Ectodermal cell (in vitro differentiated cells): ENCODE measurements around the gene LRP5.

Experiments
- H3K27ac ChIP-seq: 2 replicates; pipeline ENCODE4 v1.7.0; 2013; ENCODE audit warnings: mild to moderate bottlenecking, low read depth, low read length; ENCODE audit not compliant: insufficient read depth, poor library complexity, severe bottlenecking
- H3K27me3 ChIP-seq: 2 replicates; pipeline ENCODE4 v1.7.0; 2013; ENCODE audit warnings: mild to moderate bottlenecking, low read length; ENCODE audit not compliant: insufficient read depth, control insufficient read depth, poor library complexity, severe bottlenecking
- H3K36me3 ChIP-seq: one replicate; pipeline ENCODE4 v1.7.0; 2013; ENCODE audit warnings: low read length; ENCODE audit not compliant: control insufficient read depth, insufficient read depth
- H3K4me1 ChIP-seq: one replicate; pipeline ENCODE4 v1.7.0; 2013; ENCODE audit warnings: low read length; ENCODE audit not compliant: control insufficient read depth, insufficient read depth
- H3K4me3 ChIP-seq: 2 replicates; pipeline ENCODE4 v1.7.0; 2013; ENCODE audit warnings: low read depth, low read length, control low read depth; ENCODE audit not compliant: insufficient read depth
- H3K9me3 ChIP-seq: 2 replicates; pipeline ENCODE4 v1.7.0; 2013; ENCODE audit warnings: mild to moderate bottlenecking, low read length, moderate library complexity; ENCODE audit not compliant: control insufficient read depth
- WGBS, 2 experiments: methylation state at CpG; one replicate each; pipeline ENCODE4 v1.1.7; 2013; ENCODE audit warnings: missing lambda C conversion rate in 2 of 2; 5-methylcytosine and 5-hydroxymethylcytosine counted together

The LRP5 gene

DNA sequence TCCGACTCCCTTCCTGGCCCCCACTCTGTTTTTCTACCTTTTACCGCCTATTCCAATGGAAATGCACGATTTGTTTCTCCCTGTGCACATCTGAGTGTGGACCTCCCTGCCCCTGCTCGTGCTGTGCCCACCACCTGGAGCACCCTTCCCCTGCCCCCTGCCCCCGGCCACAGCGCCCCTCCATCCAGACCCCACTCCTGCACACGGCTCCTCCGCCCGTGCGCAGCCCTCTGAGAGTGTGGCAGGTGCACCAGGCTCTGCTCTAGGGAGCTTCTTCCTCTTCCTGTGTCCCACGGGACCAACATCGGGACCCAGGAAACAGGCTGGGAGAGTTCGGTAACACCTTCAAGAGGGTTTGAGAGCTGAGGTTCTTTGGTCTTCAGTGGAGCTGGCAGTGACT, 62.9 kb downstream of the LRP5 start:
- H3K27me3 ChIP-seq = no peaks in the 10 kb centered on the region
- WGBS, 2 experiments = 94 to 96% methylated on average over 13 of the region's 13 CpGs
- H3K4me3 ChIP-seq = no peak overlapping the region
- H3K27ac ChIP-seq = no peak overlapping the region
- no peaks in the 10 kb centered on the region for H3K36me3 ChIP-seq
- H3K9me3 ChIP-seq = no peaks in the 10 kb centered on the region
- H3K4me1 ChIP-seq = peaks cover 18% of the 10 kb centered on the region

DNA sequence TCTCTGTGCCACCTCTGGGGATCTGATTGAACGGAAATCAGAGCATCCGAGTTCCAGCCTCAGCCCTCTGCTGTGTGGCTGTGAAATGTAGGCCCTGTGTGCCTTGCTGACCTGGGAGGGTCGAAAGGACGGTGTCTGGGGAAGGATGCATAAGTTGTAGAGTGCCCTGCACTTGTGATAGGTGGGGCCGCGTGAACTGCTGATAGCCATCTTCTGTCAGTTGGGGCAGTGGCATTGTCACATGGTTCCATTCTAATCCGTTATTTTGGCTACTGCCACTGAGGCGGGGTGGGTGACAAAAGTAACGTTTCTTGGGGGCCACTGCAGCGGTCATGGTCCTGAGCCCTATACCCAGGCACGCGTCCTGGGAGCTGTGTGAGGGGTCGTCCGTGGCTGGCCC, 63.4 kb downstream of the LRP5 start:
- no peaks in the 10 kb centered on the region for H3K9me3 ChIP-seq
- no peak overlapping the region for H3K27ac ChIP-seq
- H3K36me3 ChIP-seq = no peaks in the 10 kb centered on the region
- WGBS, 2 experiments = 94% methylated on average over 14 of the region's 14 CpGs
- H3K4me3 ChIP-seq = no peak overlapping the region
- H3K4me1 ChIP-seq = peaks cover 18% of the 10 kb centered on the region
- H3K27me3 ChIP-seq = no peaks in the 10 kb centered on the region

DNA sequence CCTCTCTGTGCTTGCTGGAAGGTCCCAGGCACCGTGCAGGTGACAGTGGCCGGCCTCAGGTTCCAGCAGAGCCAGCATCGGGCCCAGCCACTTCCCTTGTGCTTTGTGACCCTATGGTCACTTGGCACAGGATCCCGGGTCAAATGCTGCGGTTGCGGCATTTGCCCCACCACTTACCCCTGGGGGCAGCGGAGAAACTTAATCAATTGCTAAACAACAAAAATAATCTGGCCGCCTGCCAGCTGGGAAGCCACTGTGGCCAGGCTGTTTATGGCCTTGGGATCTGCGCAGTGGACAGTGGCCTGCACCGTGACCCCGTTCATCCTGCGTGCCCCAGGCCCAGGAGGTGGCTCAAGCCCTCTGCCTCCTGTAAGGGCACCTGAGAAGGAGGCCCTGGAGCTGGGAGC, 65.0 kb downstream of the LRP5 start:
- 94 to 95% methylated on average over 12 of the region's 12 CpGs for WGBS, 2 experiments
- no peaks in the 10 kb centered on the region for H3K36me3 ChIP-seq

DNA sequence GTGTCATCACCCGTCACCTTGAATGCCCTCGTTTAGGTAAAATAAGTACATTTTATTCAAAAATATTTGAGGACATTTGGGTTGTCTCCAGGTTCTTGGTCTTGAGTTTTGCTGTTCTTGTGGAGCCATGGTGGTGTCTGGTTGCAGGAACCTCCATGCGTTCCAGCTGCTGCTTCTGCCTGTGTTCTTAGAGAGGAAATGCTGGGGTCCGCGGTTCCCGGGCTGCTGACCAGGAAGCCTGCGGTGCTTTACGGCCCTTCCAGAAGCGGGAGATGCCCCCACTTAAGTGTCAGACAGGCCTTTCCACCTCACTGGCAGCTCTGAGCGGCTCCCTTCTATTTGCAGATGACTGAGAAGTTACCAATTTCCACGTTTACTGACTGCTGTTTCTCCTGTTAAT, 66.8 kb downstream of the LRP5 start:
- H3K27ac ChIP-seq = no peak overlapping the region
- 92 to 93% methylated on average over 10 to 11 of the region's 11 CpGs for WGBS, 2 experiments

More for the DNA sequence above, 65.0 kb downstream of the LRP5 start:
- no peak overlapping the region for H3K4me3 ChIP-seq
- no peak overlapping the region for H3K27ac ChIP-seq
- H3K27me3 ChIP-seq = no peaks in the 10 kb centered on the region
- H3K9me3 ChIP-seq = no peaks in the 10 kb centered on the region
- peaks cover 18% of the 10 kb centered on the region for H3K4me1 ChIP-seq

DNA sequence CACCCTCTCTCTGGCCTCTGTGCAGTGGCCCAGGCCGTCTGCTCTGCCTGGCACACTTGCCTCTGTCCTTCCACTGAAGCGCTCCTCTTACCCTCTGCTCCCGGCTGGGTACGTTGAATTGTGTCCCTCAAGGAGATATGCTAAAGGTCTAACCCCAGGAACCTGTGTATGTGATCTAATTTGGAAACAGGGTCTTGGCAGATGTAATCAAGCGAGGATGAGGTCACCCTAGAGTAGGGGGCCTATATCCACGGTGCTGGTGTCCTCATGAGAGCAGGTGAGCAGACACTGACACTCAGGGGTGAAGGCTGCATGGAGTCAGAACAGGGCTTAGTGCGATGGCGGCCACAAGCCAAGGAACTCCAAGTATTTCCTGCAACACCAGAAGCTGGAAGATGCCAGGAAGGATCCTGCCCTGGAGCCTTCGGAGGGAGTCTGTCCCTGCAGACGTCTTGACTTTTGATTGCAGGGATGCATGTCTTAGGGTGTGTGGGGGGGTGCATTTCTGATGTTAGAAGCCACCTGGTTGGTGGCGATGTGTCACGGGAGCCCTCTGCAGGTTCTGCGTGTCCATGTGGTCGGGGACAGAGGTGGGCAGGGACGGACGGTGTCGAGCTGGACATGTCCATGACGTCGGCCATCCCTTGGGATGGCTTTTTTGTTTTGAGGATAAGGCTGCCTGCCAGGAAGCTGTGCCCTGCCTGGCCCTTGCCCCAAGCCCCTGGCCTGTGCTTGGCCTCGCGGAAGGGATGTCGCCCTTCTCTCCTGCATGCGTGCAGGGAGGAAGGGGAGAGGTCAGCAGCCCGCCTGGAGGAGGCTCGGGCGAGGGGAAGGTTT, 68.6 kb downstream of the LRP5 start:
- no peak overlapping the region for H3K27ac ChIP-seq
- H3K4me3 ChIP-seq = no peak overlapping the region
- no peaks in the 10 kb centered on the region for H3K27me3 ChIP-seq
- H3K36me3 ChIP-seq = no peaks in the 10 kb centered on the region
- H3K4me1 ChIP-seq = no peaks in the 10 kb centered on the region
- WGBS, 2 experiments = 92 to 93% methylated on average over 22 to 26 of the region's 26 CpGs
- no peaks in the 10 kb centered on the region for H3K9me3 ChIP-seq

More for the DNA sequence above, 66.8 kb downstream of the LRP5 start:
- Histone ChIP-seq H3K4me3 (no peak overlapping the region), H3K36me3 (no peaks in the 10 kb centered on the region), H3K27me3 (no peaks in the 10 kb centered on the region), H3K4me1 (peaks cover 8% of the 10 kb centered on the region), H3K9me3 (no peaks in the 10 kb centered on the region)

DNA sequence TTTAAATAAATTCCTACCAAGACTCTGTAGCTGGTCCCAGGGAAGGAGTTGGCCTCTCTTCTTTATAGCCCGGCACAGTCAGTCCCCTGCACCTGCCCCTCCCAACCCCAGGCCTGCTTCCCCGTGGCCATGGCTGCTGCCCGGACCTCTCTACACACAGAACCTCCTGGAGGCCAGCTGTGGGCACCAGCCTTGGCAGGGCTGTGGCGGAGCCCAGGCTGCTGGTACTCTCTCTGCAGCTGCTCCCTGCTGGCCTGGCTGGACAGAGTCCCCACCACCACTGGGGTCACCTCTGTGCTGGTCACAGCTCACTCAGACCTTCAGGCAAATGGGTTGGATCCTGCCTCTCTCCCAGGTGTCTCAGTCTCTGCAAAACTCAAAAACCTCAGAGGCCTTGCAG, 69.3 kb downstream of the LRP5 start:
- 86 to 89% methylated on average over 4 of the region's 4 CpGs for WGBS, 2 experiments
- H3K27me3 ChIP-seq = no peaks in the 10 kb centered on the region
- H3K4me1 ChIP-seq = no peaks in the 10 kb centered on the region
- no peak overlapping the region for H3K4me3 ChIP-seq
- H3K36me3 ChIP-seq = no peaks in the 10 kb centered on the region
- H3K9me3 ChIP-seq = no peaks in the 10 kb centered on the region
- H3K27ac ChIP-seq = no peak overlapping the region

DNA sequence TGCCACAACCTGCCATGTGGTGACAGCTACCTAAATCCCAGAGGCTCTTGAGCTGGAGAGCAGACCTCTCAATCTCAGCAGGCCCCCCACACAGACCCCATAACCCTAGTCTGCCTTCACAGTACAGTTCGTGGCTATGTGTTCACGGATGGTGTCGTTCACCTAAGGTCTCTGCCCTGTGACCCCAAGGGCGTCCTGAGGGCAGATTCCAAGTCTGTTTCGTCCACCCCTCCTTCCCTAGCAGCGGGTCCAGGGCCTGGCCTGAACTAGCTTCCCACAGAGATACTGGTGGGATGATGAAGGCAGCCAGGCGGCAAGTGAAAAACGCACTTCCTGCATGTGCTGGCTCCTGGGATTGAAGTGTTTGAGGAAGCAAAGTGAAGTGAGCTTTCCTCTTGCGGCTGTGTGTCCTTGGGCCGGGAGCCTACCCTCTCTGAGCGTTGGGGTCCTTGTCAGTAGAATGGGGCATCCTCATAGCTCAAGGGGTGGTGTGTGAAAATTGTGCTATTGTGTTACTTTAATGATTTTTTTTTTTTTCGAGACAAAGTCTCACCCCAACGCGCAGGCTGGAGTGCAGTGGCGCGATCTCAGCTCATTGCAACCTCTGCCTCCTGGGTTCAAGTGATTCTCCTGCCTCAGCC, 70.1 kb downstream of the LRP5 start:
- Histone ChIP-seq H3K27ac (no peak overlapping the region), H3K9me3 (no peaks in the 10 kb centered on the region), H3K4me1 (no peaks in the 10 kb centered on the region), H3K4me3 (no peak overlapping the region), H3K27me3 (no peaks in the 10 kb centered on the region), H3K36me3 (no peaks in the 10 kb centered on the region)
- 88 to 89% methylated on average over 16 of the region's 16 CpGs for WGBS, 2 experiments

DNA sequence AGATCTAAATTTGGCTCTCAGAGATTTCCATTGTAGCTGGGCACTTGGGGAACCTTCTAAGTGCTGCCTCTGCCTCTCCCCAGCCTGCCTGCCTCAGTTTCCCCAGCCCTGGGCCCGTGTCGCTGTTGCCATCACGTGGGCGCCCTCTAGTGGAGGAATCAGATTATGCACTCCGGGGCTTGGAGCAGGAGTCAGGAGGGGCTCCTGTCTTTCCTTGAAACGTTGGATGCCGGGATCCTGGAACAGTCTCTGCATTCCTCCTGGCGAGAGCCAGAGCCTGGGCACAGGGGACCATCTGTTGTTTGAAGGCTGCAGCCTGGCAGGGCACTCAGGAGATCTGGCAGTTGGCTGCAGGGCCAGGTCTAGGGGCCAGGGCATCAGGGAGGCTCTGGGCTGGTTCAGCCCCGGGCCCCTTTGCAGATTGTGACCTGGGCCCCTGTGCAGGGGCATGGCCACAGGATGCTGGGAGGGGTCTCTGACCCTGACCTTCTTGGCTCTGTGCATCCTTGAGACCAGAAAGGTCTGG, 71.6 kb downstream of the LRP5 start:
- H3K9me3 ChIP-seq = no peaks in the 10 kb centered on the region
- 30% methylated on average over 9 of the region's 9 CpGs for WGBS, 2 experiments
- H3K36me3 ChIP-seq = no peaks in the 10 kb centered on the region
- no peak overlapping the region for H3K27ac ChIP-seq
- H3K4me3 ChIP-seq = no peak overlapping the region
- no peaks in the 10 kb centered on the region for H3K27me3 ChIP-seq
- no peaks in the 10 kb centered on the region for H3K4me1 ChIP-seq

DNA sequence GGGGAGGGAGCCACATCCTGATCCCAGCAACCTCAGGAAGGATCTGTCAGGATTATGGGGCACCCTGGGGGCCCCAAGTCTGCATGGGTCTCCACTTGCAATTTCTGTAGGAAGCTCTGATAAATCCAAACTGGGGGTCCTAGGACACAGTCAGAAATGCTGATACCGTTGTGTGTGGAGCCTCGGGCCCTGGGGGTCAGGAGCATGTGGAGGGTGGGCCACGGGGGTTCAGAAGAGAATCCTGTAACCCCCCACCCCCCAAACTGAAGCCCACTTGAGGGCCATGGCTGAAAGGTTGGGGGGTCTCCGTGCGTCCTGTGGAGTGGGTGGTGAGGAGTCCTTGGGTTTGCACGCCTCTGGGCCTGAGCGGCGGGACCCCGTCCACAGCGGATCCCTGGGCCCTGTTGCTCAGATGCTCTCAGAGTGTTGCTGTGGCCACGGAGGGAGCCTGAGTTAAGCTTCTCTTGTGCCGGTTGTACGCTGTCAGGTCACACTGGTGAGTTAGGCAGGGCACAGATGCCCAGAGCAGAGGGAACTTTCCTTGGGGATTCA, 72.2 kb downstream of the LRP5 start:
- WGBS, 2 experiments = 94 to 97% methylated on average over 12 to 13 of the region's 13 CpGs
- Histone ChIP-seq H3K4me3 (no peak overlapping the region), H3K27ac (no peak overlapping the region), H3K27me3 (no peaks in the 10 kb centered on the region), H3K36me3 (no peaks in the 10 kb centered on the region), H3K4me1 (no peaks in the 10 kb centered on the region), H3K9me3 (no peaks in the 10 kb centered on the region)

DNA sequence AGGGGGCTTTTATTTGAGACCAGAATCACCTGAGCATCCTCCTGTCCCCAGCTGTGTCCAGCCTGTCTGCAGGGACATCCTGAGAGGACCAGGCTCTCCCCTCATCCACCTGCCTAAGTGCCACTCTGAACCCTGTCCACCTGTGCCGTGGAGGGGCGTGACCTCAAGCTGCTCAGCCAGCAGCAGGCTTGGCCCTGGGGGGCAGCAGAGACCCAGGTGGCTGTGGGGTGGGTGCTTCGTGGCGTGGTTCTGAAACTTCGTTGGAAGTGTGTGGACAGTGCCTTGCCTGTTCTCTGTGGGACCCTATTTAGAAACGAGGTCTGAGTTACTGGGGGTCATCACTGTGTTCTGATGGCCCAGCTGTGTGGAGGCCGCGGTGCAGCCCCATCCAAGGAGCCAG, 72.7 kb downstream of the LRP5 start:
- 93 to 96% methylated on average over 8 of the region's 8 CpGs for WGBS, 2 experiments
- no peak overlapping the region for H3K4me3 ChIP-seq
- no peak overlapping the region for H3K27ac ChIP-seq
- H3K36me3 ChIP-seq = no peaks in the 10 kb centered on the region
- H3K4me1 ChIP-seq = no peaks in the 10 kb centered on the region
- H3K27me3 ChIP-seq = no peaks in the 10 kb centered on the region
- H3K9me3 ChIP-seq = no peaks in the 10 kb centered on the region
